HCT116 (cell line): ENCODE measurements around the gene METTL25. TPM values are rescaled to one million over a fixed set of nuclear protein-coding genes. Genes with fewer than 3 reads are reported as not detected.

Source experiments
- ATAC-seq: fragments of 200-7000 bp; cut with Tn5 transposase; 2 replicates; pipeline ENCODE4 v1.9.1; 2020; ENCODE audit warnings: mild to moderate bottlenecking, moderate library complexity
- BruUV-seq: library from RNA; stranded (reverse); fragments of 400-500 nt; replicated peaks from 2 replicates; lab custom pipeline; 2021; lab: Mats Ljungman, UMichigan
- CTCF ChIA-PET: fragments of 300-600 bp; sonication (Branson Sonifier 250); formaldehyde crosslinking; loops from one replicate; lab custom pipeline; 2021; ENCODE audit warnings: antibody characterized with exemption; lab: Charles Lee
- POLR2A ChIA-PET: fragments of 300-600, 350-600 bp; sonication (Branson Sonifier 250); formaldehyde crosslinking; loops from one replicate; lab custom pipeline; 2021; ENCODE audit warnings: antibody characterized with exemption; lab: Charles Lee
- RAD21 ChIA-PET, 2 experiments: fragments of 300-600 bp; sonication (Branson Sonifier 250); formaldehyde crosslinking; loops; one replicate each; lab custom pipeline; 2023; ENCODE audit warnings: low total read pairs in 2 of 2; ENCODE audit not compliant: uncharacterized antibody in 2 of 2, unreplicated experiment in 2 of 2, low non-redundant PET in 1 of 2; lab: Charles Lee
- DNase-seq: peaks from one replicate; pipeline ENCODE4 v3.0.0-alpha.2; 2010; ENCODE audit warnings: low read depth, low spot score
- H2AFZ ChIP-seq: fragments of 200-600 bp; shearing (Covaris generic), sonication (generic); 2 replicates; pipeline ENCODE4 v1.6.1; 2017; ENCODE audit warnings: low read depth, mixed run types, mixed read lengths, antibody characterized with exemption, low read length; ENCODE audit not compliant: poor library complexity, severe bottlenecking
- H3K27ac ChIP-seq: 2 replicates; pipeline ENCODE4 v1.5.1; 2012; ENCODE audit warnings: low read depth, low read length
- H3K27me3 ChIP-seq: fragments of 200-600 bp; sonication (generic); 2 replicates; pipeline ENCODE4 v1.6.1; 2016; ENCODE audit warnings: mixed run types, low read length, mixed read lengths; ENCODE audit not compliant: insufficient read depth
- H3K36me3 ChIP-seq, 2 experiments: fragments of 200-500 bp in 1 of 2; fragments of 200-600 bp in 1 of 2; sonication (Bioruptor generic) in 1 of 2; sonication (generic) in 1 of 2; 2 replicates each; pipeline versions ENCODE4 v1.5.1 to v1.6.1; 2014 to 2016; ENCODE audit warnings: low read length in 2 of 2, inconsistent platforms in 1 of 2, mixed read lengths in 1 of 2, mixed run types in 1 of 2; ENCODE audit not compliant: insufficient read depth in 2 of 2, control insufficient read depth in 1 of 2
- H3K4me1 ChIP-seq, 2 experiments: fragments of 200-600 bp in 1 of 2; sonication (generic) in 1 of 2; 2 replicates each; pipeline versions ENCODE4 v1.5.1 to v1.6.1; 2012 to 2017; ENCODE audit warnings: low read length in 2 of 2, inconsistent platforms in 1 of 2, mild to moderate bottlenecking in 1 of 2, mixed read lengths in 1 of 2, mixed run types in 1 of 2, moderate library complexity in 1 of 2; ENCODE audit not compliant: insufficient read depth in 2 of 2, control insufficient read depth in 1 of 2
- H3K4me2 ChIP-seq: fragments of 200-600 bp; sonication (generic); 2 replicates; pipeline ENCODE4 v1.6.1; 2017; ENCODE audit warnings: mixed run types, low read length, mixed read lengths
- H3K4me3 ChIP-seq, 2 experiments: fragments of 200-600 bp in 1 of 2; sonication (generic) in 1 of 2; replicated peaks in 1 of 2; 2 replicates each; pipeline ENCODE4 v1.5.1; 2011 to 2016; ENCODE audit warnings: low read length in 2 of 2, control low read depth in 1 of 2, low read depth in 1 of 2, mild to moderate bottlenecking in 1 of 2, mixed read lengths in 1 of 2, mixed run types in 1 of 2
- H3K79me2 ChIP-seq: fragments of 200-600 bp; sonication (generic); 2 replicates; pipeline ENCODE4 v1.6.1; 2017; ENCODE audit warnings: mild to moderate bottlenecking, mixed run types, low read length, moderate library complexity, mixed read lengths; ENCODE audit not compliant: insufficient read depth
- H3K9ac ChIP-seq: fragments of 200-600 bp; sonication (generic); 2 replicates; pipeline ENCODE4 v1.6.1; 2016; ENCODE audit warnings: low read length, mixed read lengths
- H3K9me2 ChIP-seq: fragments of 200-600 bp; sonication (generic), shearing (Covaris generic); 2 replicates; pipeline ENCODE4 v1.6.1; 2017; ENCODE audit warnings: mixed run types, mild to moderate bottlenecking, moderate library complexity; ENCODE audit not compliant: insufficient read depth
- H3K9me3 ChIP-seq, 2 experiments: fragments of 200-500 bp in 1 of 2; fragments of 200-600 bp in 1 of 2; sonication (Bioruptor generic) in 1 of 2; sonication (generic) in 1 of 2; 2 replicates each; pipeline ENCODE4 v1.6.1; 2014 to 2017; ENCODE audit warnings: low read length in 2 of 2, mixed read lengths in 2 of 2, inconsistent platforms in 1 of 2, low read depth in 1 of 2, mild to moderate bottlenecking in 1 of 2, mixed run types in 1 of 2, moderate library complexity in 1 of 2; ENCODE audit not compliant: control insufficient read depth in 1 of 2, insufficient read depth in 1 of 2
- H4K20me1 ChIP-seq: fragments of 200-600 bp; sonication (generic), shearing (Covaris generic); 2 replicates; pipeline ENCODE4 v1.6.1; 2017; ENCODE audit warnings: mixed run types, mild to moderate bottlenecking, moderate library complexity; ENCODE audit not compliant: insufficient read depth
- CBX3 ChIP-seq: IDR thresholded peaks from 2 replicates; pipeline ENCODE4 v1.6.1; 2012; ENCODE audit warnings: low read depth
- EZH2phosphoT487 ChIP-seq: fragments of 200-600 bp; IDR thresholded peaks from 2 replicates; pipeline ENCODE4 v1.6.1; 2018; ENCODE audit warnings: antibody characterized with exemption, borderline replicate concordance
- FOSL1 ChIP-seq: IDR thresholded peaks from 2 replicates; pipeline ENCODE4 v1.6.1; 2012; ENCODE audit warnings: low read depth
- POLR2AphosphoS5 ChIP-seq: IDR thresholded peaks from 2 replicates; pipeline ENCODE4 v1.6.1; 2011; ENCODE audit warnings: mild to moderate bottlenecking, low read depth, low read length, moderate library complexity
- RAD21 ChIP-seq: IDR thresholded peaks from 2 replicates; pipeline ENCODE4 v1.6.1; 2012; ENCODE audit warnings: low read depth, mild to moderate bottlenecking
- SRF ChIP-seq: IDR thresholded peaks from 2 replicates; pipeline ENCODE4 v1.6.1; 2012; ENCODE audit warnings: low read depth
- TCF7L2 ChIP-seq: IDR thresholded peaks from 2 replicates; pipeline ENCODE4 v1.7.0; 2011; ENCODE audit warnings: borderline replicate concordance, inconsistent platforms; ENCODE audit not compliant: insufficient read depth, insufficient read length; ENCODE audit errors: extremely low read depth
- YY1 ChIP-seq: IDR thresholded peaks from 2 replicates; pipeline ENCODE4 v1.6.1; 2011; ENCODE audit warnings: low read length, low read depth, moderate library complexity, mild to moderate bottlenecking; ENCODE audit not compliant: insufficient replicate concordance; ENCODE audit errors: extremely low read depth
- ZFX ChIP-seq: fragments of 450-650 bp; IDR thresholded peaks from 2 replicates; pipeline ENCODE4 v1.6.1; 2017
- intact Hi-C: fragments of 100-400 bp; cut with micrococcal nuclease; formaldehyde crosslinking; loops from 2 replicates; pipeline ENCODE4 v1.10.0; 2022
- total RNA-seq: library from RNA; stranded (reverse); gene quantifications from one replicate; pipeline ENCODE4 v1.2.1, GENCODE V29; 2021; ENCODE audit not compliant: unreplicated experiment
- TF ChIP-seq, protein P1 (sequence below): IDR thresholded peaks from 2 replicates; pipeline ENCODE4 v1.6.1; 2012; ENCODE audit warnings: low read depth
- TF ChIP-seq, protein P2 (sequence below), 3 experiments: fragments of 200-600 bp in 1 of 3; sonication (generic) in 1 of 3; IDR thresholded peaks in 2 of 3; conservative IDR thresholded peaks in 1 of 3; 2 replicates each; pipeline ENCODE4 v1.5.1; 2012 to 2017; ENCODE audit warnings: low read depth in 2 of 3, low read length in 2 of 3, antibody characterized with exemption in 1 of 3, borderline replicate concordance in 1 of 3, control low read depth in 1 of 3, mild to moderate bottlenecking in 1 of 3, mixed read lengths in 1 of 3, mixed run types in 1 of 3, moderate library complexity in 1 of 3; ENCODE audit not compliant: insufficient read depth in 1 of 3

METTL25 gene
- total RNA-seq, 1 experiment from 2014 or later, result 4.4 TPM

DNA sequence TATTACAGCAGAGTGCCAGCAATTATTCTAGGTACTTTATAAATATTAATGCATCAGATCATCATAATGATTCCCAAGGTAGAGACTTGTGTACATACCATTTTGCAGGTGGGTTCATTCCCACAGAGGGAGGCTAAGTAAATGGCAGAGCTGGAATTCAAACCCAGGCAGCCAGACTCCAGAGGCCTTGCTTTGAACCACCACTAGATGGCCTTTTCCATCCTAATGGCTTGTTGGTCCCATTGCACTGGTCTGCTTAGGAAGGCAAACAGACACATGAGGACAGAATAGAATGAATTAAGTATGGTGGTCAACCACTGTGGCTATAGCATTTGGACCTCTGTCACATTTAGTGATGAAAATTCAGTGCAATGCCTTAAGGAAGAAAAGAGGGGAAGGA is 158.7 kb downstream of the METTL25 start:
- intact Hi-C loops, result no loop called here
- no peaks in the 10 kb centered on the region for H3K4me1 ChIP-seq
- no peaks in the 10 kb centered on the region for H4K20me1 ChIP-seq
- H3K9ac ChIP-seq, result no peak overlapping the region
- peak; percentile 95 for ATAC-seq
- no peaks in the 10 kb centered on the region for H3K27me3 ChIP-seq
- no peaks in the 10 kb centered on the region for H3K79me2 ChIP-seq
- H3K9me2 ChIP-seq, result no peaks in the 10 kb centered on the region
- POLR2A ChIA-PET, result no interaction called here
- RAD21 ChIA-PET, result no interaction called here
- TF ChIP-seq ZFX (no peak), POLR2AphosphoS5 (no peak), YY1 (peak; percentile 16), RAD21 (peak; percentile 47), TCF7L2 (no peak), FOSL1 (no peak), EZH2phosphoT487 (no peak), CBX3 (0 out of 2 replicates have a peak, but pooled peaks have one; percentile 28), SRF (no peak)
- TF ChIP-seq, protein P1, sequence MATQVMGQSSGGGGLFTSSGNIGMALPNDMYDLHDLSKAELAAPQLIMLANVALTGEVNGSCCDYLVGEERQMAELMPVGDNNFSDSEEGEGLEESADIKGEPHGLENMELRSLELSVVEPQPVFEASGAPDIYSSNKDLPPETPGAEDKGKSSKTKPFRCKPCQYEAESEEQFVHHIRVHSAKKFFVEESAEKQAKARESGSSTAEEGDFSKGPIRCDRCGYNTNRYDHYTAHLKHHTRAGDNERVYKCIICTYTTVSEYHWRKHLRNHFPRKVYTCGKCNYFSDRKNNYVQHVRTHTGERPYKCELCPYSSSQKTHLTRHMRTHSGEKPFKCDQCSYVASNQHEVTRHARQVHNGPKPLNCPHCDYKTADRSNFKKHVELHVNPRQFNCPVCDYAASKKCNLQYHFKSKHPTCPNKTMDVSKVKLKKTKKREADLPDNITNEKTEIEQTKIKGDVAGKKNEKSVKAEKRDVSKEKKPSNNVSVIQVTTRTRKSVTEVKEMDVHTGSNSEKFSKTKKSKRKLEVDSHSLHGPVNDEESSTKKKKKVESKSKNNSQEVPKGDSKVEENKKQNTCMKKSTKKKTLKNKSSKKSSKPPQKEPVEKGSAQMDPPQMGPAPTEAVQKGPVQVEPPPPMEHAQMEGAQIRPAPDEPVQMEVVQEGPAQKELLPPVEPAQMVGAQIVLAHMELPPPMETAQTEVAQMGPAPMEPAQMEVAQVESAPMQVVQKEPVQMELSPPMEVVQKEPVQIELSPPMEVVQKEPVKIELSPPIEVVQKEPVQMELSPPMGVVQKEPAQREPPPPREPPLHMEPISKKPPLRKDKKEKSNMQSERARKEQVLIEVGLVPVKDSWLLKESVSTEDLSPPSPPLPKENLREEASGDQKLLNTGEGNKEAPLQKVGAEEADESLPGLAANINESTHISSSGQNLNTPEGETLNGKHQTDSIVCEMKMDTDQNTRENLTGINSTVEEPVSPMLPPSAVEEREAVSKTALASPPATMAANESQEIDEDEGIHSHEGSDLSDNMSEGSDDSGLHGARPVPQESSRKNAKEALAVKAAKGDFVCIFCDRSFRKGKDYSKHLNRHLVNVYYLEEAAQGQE, result no peak
- TF ChIP-seq, protein P2, sequence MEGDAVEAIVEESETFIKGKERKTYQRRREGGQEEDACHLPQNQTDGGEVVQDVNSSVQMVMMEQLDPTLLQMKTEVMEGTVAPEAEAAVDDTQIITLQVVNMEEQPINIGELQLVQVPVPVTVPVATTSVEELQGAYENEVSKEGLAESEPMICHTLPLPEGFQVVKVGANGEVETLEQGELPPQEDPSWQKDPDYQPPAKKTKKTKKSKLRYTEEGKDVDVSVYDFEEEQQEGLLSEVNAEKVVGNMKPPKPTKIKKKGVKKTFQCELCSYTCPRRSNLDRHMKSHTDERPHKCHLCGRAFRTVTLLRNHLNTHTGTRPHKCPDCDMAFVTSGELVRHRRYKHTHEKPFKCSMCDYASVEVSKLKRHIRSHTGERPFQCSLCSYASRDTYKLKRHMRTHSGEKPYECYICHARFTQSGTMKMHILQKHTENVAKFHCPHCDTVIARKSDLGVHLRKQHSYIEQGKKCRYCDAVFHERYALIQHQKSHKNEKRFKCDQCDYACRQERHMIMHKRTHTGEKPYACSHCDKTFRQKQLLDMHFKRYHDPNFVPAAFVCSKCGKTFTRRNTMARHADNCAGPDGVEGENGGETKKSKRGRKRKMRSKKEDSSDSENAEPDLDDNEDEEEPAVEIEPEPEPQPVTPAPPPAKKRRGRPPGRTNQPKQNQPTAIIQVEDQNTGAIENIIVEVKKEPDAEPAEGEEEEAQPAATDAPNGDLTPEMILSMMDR (IDR thresholded peaks at IDR 0.05 in 2 of 3, conservative IDR thresholded peaks at IDR 0.05 in 1 of 3; ENCODE audit: borderline replicate concordance in 1 of 3, insufficient read depth in 1 of 3, low read depth in 2 of 3, low read length in 2 of 3), result peak; percentile 12 to 86 (median 73); a peak in 4 of 6 replicates
- TF ChIP-seq, all 23 proteins: peak for 4
- DNase-seq, result peak; percentile 22
- H3K36me3 ChIP-seq, result no peaks in the 10 kb centered on the region
- H3K27ac ChIP-seq, result no peak overlapping the region
- no peak overlapping the region for H3K4me2 ChIP-seq
- no TSS peak for BruUV-seq
- no peak overlapping the region for H3K4me3 ChIP-seq
- no peaks in the 10 kb centered on the region for H3K9me3 ChIP-seq
- CTCF ChIA-PET, result interaction anchor here (0.6 to 1.2 kb wide), 6 partner anchors 9 to 133 kb away, joined by 3 read pairs; no protein-coding TSS in a partner anchor
- no peak overlapping the region for H2AFZ ChIP-seq
